ENCODE measurements around the gene RRBP1. TPM values are rescaled to one million over a fixed set of nuclear protein-coding genes. Genes with fewer than 3 reads are reported as not detected.

Gene RRBP1
- total and polyA plus RNA-seq, 2 experiments from 2014 or later = 193 to 242 TPM

DNA sequence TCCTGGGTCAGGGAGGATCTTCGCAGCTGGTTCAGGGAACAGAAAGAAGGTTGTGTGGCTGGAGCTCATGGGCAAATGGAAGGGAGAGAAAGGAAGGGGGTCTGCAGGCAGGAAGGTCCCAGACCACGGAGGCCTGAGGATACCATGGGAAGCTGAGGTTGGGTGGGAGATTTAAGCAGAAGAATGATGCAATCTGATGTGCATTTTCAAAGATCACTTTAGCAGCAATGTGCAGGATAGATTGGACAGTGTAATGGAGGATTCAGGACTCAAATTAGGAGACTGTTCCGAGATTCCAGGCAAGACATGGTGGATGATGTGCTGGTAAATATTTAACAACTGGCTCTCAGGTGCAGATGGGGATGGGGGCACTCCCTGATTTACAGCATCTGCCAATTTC, 5.8 kb upstream of the RRBP1 start:
- H2AFZ ChIP-seq = no peak overlapping the region
- H3K79me2 ChIP-seq = no peaks in the 10 kb centered on the region
- no peaks in the 10 kb centered on the region for H3K27me3 ChIP-seq
- no peaks in the 10 kb centered on the region for H3K36me3 ChIP-seq (replicated peaks; ENCODE audit: insufficient read depth, low read depth)
- H3K27ac ChIP-seq = no peak overlapping the region
- peaks cover 19% of the 10 kb centered on the region for H3K4me1 ChIP-seq (ENCODE audit: insufficient read depth)
- no peak overlapping the region for H3K4me2 ChIP-seq
- H3K4me3 ChIP-seq = no peak overlapping the region
- TF ChIP-seq EZH2 (IDR thresholded peaks at IDR 0.05; ENCODE audit: borderline replicate concordance) (no peak), EZH2phosphoT487 (IDR thresholded peaks at IDR 0.05; ENCODE audit: low read depth, severe bottlenecking, unreplicated experiment) (no peak)
- TF ChIP-seq, protein P1, sequence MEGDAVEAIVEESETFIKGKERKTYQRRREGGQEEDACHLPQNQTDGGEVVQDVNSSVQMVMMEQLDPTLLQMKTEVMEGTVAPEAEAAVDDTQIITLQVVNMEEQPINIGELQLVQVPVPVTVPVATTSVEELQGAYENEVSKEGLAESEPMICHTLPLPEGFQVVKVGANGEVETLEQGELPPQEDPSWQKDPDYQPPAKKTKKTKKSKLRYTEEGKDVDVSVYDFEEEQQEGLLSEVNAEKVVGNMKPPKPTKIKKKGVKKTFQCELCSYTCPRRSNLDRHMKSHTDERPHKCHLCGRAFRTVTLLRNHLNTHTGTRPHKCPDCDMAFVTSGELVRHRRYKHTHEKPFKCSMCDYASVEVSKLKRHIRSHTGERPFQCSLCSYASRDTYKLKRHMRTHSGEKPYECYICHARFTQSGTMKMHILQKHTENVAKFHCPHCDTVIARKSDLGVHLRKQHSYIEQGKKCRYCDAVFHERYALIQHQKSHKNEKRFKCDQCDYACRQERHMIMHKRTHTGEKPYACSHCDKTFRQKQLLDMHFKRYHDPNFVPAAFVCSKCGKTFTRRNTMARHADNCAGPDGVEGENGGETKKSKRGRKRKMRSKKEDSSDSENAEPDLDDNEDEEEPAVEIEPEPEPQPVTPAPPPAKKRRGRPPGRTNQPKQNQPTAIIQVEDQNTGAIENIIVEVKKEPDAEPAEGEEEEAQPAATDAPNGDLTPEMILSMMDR (IDR thresholded peaks at IDR 0.05; ENCODE audit: poor library complexity) = no peak
- H3K9me3 ChIP-seq (ENCODE audit: low read depth) = no peaks in the 10 kb centered on the region
- WGBS (ENCODE audit: low lambda C conversion rate, missing lambda C conversion rate) = 79% methylated on average over 3 of the region's 3 CpGs
- no peak for DNase-seq (ENCODE audit: low spot score)
- H4K20me1 ChIP-seq (ENCODE audit: insufficient read depth, poor library complexity, severe bottlenecking) = no peaks in the 10 kb centered on the region
- H3K9me2 ChIP-seq (replicated peaks; ENCODE audit: insufficient read depth) = no peaks in the 10 kb centered on the region

DNA sequence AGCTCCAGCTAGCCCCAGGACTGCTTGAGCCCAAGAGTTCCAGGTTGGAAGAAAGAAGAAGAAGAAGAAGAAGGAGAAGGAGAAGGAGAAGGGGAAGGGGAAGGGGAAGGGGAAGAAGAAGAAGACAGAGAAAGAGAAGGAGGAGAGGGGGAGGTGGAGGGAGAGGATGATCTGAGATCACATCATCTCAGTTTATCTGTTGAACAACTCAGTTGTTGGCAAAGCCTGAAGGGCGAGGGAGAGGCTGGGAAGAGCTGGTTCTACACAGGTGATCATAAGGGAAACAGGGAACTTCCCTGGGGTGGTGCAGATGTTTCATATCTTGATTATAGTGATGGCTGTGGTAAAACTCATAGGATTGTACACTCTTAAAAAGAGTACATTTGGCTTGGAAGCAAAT, 3.1 kb upstream of the RRBP1 start:
- Histone ChIP-seq H3K27me3 (no peaks in the 10 kb centered on the region), H3K4me1 (ENCODE audit: insufficient read depth) (peaks cover 21% of the 10 kb centered on the region), H3K36me3 (replicated peaks; ENCODE audit: insufficient read depth, low read depth) (no peaks in the 10 kb centered on the region), H3K9me3 (ENCODE audit: low read depth) (no peaks in the 10 kb centered on the region), H3K79me2 (peaks cover 10% of the 10 kb centered on the region), H3K4me3 (no peak overlapping the region), H3K4me2 (no peak overlapping the region), H4K20me1 (ENCODE audit: insufficient read depth, poor library complexity, severe bottlenecking) (peaks cover 8% of the 10 kb centered on the region), H2AFZ (no peak overlapping the region), H3K9me2 (replicated peaks; ENCODE audit: insufficient read depth) (no peaks in the 10 kb centered on the region), H3K27ac (no peak overlapping the region)
- WGBS (ENCODE audit: low lambda C conversion rate, missing lambda C conversion rate) = 44% methylated on average over 1 of the region's 1 CpG
- TF ChIP-seq EZH2 (IDR thresholded peaks at IDR 0.05; ENCODE audit: borderline replicate concordance) (no peak), EZH2phosphoT487 (IDR thresholded peaks at IDR 0.05; ENCODE audit: low read depth, severe bottlenecking, unreplicated experiment) (no peak)
- TF ChIP-seq, protein P1 (IDR thresholded peaks at IDR 0.05; ENCODE audit: poor library complexity) = no peak
- no peak for DNase-seq (ENCODE audit: low spot score)

DNA sequence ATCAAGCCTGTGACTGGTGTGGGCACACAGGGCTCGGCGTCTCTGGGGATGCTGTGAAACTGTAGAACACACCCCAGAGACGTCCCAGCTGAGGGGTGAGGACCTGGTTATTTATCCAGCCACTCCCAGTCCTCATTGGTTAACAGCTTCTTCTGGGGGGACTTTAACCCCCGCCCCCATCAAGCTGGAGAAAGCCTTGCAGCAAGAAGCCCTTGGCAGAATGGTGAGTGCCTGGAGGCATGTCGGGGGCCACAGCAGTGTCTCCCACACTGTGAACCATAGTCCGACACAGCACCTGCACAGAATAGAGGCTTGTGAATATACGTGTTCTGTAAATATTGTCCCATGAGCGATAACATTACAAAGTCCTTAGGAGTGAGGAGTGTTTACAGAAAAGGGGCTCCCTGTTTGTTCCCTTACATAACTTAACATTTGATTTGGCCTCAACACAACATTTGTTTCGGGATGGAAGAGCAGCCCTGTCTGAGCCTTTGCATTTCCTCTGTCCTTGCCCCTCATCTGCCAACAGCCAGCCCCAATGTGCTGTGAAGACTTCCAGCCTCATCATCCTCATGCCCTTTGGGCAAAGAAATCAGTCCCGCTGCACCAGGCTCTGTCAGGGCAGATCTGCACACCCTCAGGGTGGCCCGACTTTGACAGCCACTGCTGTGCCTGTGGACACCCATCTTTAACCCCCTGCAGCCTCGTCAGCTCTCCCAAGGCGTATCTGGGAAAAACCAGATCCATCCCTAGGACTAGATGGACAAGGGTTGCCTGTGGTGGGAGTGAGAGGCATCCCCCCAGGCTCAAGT, 2.2 kb upstream of the RRBP1 start:
- no peaks in the 10 kb centered on the region for H3K9me3 ChIP-seq (ENCODE audit: low read depth)
- peak; percentile 55 for DNase-seq (ENCODE audit: low spot score)
- H3K36me3 ChIP-seq (replicated peaks; ENCODE audit: insufficient read depth, low read depth) = no peaks in the 10 kb centered on the region
- H3K4me3 ChIP-seq = no peak overlapping the region
- WGBS (ENCODE audit: low lambda C conversion rate, missing lambda C conversion rate) = 47% methylated on average over 13 of the region's 13 CpGs
- H3K9me2 ChIP-seq (replicated peaks; ENCODE audit: insufficient read depth) = no peaks in the 10 kb centered on the region
- H3K4me2 ChIP-seq = peak overlapping the region; percentile 66
- no peak overlapping the region for H2AFZ ChIP-seq
- H3K27me3 ChIP-seq = no peaks in the 10 kb centered on the region
- TF ChIP-seq EZH2phosphoT487 (IDR thresholded peaks at IDR 0.05; ENCODE audit: low read depth, severe bottlenecking, unreplicated experiment) (no peak), EZH2 (IDR thresholded peaks at IDR 0.05; ENCODE audit: borderline replicate concordance) (no peak)
- TF ChIP-seq, protein P1 (IDR thresholded peaks at IDR 0.05; ENCODE audit: poor library complexity) = no peak
- peaks cover 19% of the 10 kb centered on the region for H3K79me2 ChIP-seq
- H3K4me1 ChIP-seq (ENCODE audit: insufficient read depth) = peaks cover 30% of the 10 kb centered on the region
- H4K20me1 ChIP-seq (ENCODE audit: insufficient read depth, poor library complexity, severe bottlenecking) = peaks cover 17% of the 10 kb centered on the region
- peak overlapping the region; percentile 76 for H3K27ac ChIP-seq

Measured in hepatocyte (in vitro differentiated cells).